SU-DHL-6 (cell line): ENCODE data around the gene PUSL1.

ENCODE experiments used
- H2AFZ ChIP-seq: fragments of 200-600 bp; sonication (generic); 2 replicates; pipeline ENCODE4 v1.6.1; 2014; ENCODE audit warnings: low read depth, mild to moderate bottlenecking, moderate library complexity, mixed read lengths, antibody characterized with exemption, low read length; ENCODE audit not compliant: severe bottlenecking
- H3F3A ChIP-seq: fragments of 200-600 bp; shearing (Covaris generic); 2 replicates; pipeline ENCODE4 v1.6.0; 2016; ENCODE audit warnings: antibody characterized with exemption, mild to moderate bottlenecking; ENCODE audit not compliant: insufficient read depth
- H3K27ac ChIP-seq: fragments of 200-600 bp; sonication (generic); 2 replicates; pipeline ENCODE4 v1.5.1; 2016; ENCODE audit warnings: low read depth, mild to moderate bottlenecking, low read length, moderate library complexity, mixed read lengths
- H3K27me3 ChIP-seq: fragments of 200-600 bp; sonication (generic), shearing (Covaris generic); 2 replicates; pipeline ENCODE4 v1.6.0; 2014; ENCODE audit warnings: mild to moderate bottlenecking, low read length
- H3K36me3 ChIP-seq: fragments of 200-600 bp; sonication (generic); 2 replicates; pipeline ENCODE4 v1.6.1; 2014; ENCODE audit warnings: mild to moderate bottlenecking, low read length, mixed read lengths
- H3K4me2 ChIP-seq: fragments of 300-600, 200-600 bp; shearing (Covaris generic), sonication (generic); 2 replicates; pipeline ENCODE4 v1.6.0; 2014; ENCODE audit warnings: low read length, low read depth, mild to moderate bottlenecking; ENCODE audit not compliant: poor library complexity, severe bottlenecking
- H3K4me3 ChIP-seq: fragments of 200-600 bp; sonication (generic); 2 replicates; pipeline ENCODE4 v1.5.1; 2014; ENCODE audit warnings: antibody characterized with exemption, low read length, mild to moderate bottlenecking, mixed read lengths; ENCODE audit not compliant: insufficient read depth, poor library complexity, severe bottlenecking
- H3K79me2 ChIP-seq: fragments of 200-600 bp; sonication (generic); 2 replicates; pipeline ENCODE4 v1.6.1; 2014; ENCODE audit warnings: mild to moderate bottlenecking, low read length, moderate library complexity; ENCODE audit not compliant: insufficient read depth
- H3K9ac ChIP-seq: fragments of 200-600 bp; sonication (generic); 2 replicates; pipeline ENCODE4 v1.7.0; 2014; ENCODE audit warnings: mild to moderate bottlenecking, low read length
- H3K9me2 ChIP-seq: fragments of 200-600 bp; sonication (generic); replicated peaks from 2 replicates; pipeline ENCODE4 v1.6.1; 2014; ENCODE audit warnings: low read length; ENCODE audit not compliant: insufficient read depth
- H3K9me3 ChIP-seq: fragments of 200-600 bp; sonication (generic); 2 replicates; pipeline ENCODE4 v1.6.1; 2014; ENCODE audit warnings: low read length, mixed read lengths; ENCODE audit not compliant: insufficient read depth
- H4K20me1 ChIP-seq: fragments of 200-600 bp; sonication (generic); 2 replicates; pipeline ENCODE4 v1.6.1; 2014; ENCODE audit warnings: low read depth, mild to moderate bottlenecking, antibody characterized with exemption, low read length, moderate library complexity, mixed read lengths
- EZH2phosphoT487 ChIP-seq: fragments of 200-600 bp; sonication (generic), shearing (Covaris generic); conservative IDR thresholded peaks from 2 replicates; pipeline ENCODE4 v1.6.1; 2018; ENCODE audit warnings: mild to moderate bottlenecking, antibody characterized with exemption, low read length, moderate library complexity, mixed read lengths
- TF ChIP-seq, protein P1 (sequence below): fragments of 200-600 bp; sonication (generic); IDR thresholded peaks from one replicate; pipeline ENCODE4 v1.5.1; 2017; ENCODE audit warnings: antibody characterized with exemption, mild to moderate bottlenecking, low read length, moderate library complexity; ENCODE audit not compliant: insufficient read depth, poor library complexity, severe bottlenecking

PUSL1 gene

DNA sequence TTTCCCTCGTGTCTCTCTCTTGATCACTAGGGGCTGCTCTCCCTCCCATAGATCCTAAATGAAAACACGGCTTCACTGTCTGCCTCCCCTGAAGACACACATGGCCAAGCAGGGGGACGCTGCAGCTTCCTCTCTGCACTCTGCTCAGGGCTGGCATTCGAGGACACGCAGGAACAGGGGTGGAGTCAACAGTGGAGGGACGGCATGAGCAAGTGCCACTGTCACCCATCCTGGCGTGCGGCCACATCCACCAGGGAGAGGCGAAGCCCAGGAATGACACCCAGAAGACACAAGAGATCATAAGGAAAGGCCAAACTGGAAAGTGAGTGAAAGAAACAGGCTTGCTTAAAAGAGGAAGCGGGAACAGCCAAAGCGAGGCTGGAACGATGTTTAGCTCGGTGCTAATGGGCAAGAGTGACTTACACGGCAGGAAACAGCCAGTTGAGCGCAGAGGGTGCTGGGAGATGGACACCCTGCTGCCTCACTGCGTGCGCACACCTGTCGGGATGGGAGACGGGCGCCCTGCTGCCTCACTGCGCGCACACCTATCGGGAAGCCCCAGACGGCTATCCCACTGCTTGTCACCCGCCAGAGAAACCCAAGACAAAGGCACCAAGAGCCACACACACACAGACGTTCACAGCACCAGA, 48.3 kb upstream of the PUSL1 start:
- TF ChIP-seq EZH2phosphoT487, result no peak
- TF ChIP-seq, protein P1, sequence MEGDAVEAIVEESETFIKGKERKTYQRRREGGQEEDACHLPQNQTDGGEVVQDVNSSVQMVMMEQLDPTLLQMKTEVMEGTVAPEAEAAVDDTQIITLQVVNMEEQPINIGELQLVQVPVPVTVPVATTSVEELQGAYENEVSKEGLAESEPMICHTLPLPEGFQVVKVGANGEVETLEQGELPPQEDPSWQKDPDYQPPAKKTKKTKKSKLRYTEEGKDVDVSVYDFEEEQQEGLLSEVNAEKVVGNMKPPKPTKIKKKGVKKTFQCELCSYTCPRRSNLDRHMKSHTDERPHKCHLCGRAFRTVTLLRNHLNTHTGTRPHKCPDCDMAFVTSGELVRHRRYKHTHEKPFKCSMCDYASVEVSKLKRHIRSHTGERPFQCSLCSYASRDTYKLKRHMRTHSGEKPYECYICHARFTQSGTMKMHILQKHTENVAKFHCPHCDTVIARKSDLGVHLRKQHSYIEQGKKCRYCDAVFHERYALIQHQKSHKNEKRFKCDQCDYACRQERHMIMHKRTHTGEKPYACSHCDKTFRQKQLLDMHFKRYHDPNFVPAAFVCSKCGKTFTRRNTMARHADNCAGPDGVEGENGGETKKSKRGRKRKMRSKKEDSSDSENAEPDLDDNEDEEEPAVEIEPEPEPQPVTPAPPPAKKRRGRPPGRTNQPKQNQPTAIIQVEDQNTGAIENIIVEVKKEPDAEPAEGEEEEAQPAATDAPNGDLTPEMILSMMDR, result no peak
- Histone ChIP-seq H3K4me2 (no peak overlapping the region), H3K27ac (no peak overlapping the region), H3F3A (no peaks in the 10 kb centered on the region), H3K9me2 (no peaks in the 10 kb centered on the region), H3K36me3 (no peaks in the 10 kb centered on the region), H3K79me2 (no peaks in the 10 kb centered on the region; the same call in none of the 2 replicates), H3K9ac (no peak overlapping the region), H2AFZ (no peak overlapping the region), H3K27me3 (no peaks in the 10 kb centered on the region), H4K20me1 (no peaks in the 10 kb centered on the region), H3K4me3 (no peak overlapping the region), H3K9me3 (no peaks in the 10 kb centered on the region)

DNA sequence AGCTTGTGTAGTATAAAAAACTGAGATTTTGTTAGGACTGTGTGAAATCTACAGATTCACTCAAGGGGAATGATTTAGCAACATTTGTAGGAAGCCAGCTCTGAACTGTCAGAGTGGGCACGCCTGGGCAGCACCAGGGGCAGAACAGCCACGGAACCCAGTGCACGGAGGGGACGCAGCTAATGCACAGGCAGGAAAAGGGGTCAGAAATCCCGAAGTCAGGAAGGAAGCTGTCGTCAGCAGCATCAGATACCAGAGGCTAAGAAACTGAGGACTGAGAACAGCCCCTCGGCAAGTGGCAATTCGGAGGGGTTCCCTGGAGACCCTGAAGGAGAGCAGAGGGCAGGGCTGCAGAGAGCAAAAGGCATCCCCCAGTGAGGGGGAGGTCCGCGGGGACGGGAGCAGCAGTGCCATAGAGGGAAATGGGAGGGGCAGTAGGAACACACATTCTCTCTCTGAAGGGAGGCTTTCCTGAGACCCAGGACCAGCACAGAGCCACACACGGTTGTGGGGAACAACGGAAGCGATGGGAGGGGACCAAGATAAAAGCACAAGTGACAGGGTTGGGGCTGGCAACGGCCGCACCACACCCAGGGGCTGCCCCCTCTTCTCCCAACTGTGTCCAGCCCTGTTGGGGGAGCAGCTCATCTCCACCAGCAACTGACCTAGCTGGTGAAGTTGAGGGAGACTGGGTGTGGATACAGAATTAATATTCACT, 47.4 kb upstream of the PUSL1 start:
- no peak overlapping the region for H3K27ac ChIP-seq
- TF ChIP-seq, protein P1, result no peak
- TF ChIP-seq EZH2phosphoT487, result no peak
- no peaks in the 10 kb centered on the region for H3K9me3 ChIP-seq
- no peak overlapping the region for H3K4me3 ChIP-seq
- H3K36me3 ChIP-seq, result no peaks in the 10 kb centered on the region
- no peaks in the 10 kb centered on the region for H3K27me3 ChIP-seq
- H3K79me2 ChIP-seq, result no peaks in the 10 kb centered on the region; the same call in none of the 2 replicates
- H3K4me2 ChIP-seq, result no peak overlapping the region
- no peak overlapping the region for H3K9ac ChIP-seq
- no peak overlapping the region for H2AFZ ChIP-seq
- H3K9me2 ChIP-seq, result no peaks in the 10 kb centered on the region
- no peaks in the 10 kb centered on the region for H3F3A ChIP-seq
- no peaks in the 10 kb centered on the region for H4K20me1 ChIP-seq

DNA sequence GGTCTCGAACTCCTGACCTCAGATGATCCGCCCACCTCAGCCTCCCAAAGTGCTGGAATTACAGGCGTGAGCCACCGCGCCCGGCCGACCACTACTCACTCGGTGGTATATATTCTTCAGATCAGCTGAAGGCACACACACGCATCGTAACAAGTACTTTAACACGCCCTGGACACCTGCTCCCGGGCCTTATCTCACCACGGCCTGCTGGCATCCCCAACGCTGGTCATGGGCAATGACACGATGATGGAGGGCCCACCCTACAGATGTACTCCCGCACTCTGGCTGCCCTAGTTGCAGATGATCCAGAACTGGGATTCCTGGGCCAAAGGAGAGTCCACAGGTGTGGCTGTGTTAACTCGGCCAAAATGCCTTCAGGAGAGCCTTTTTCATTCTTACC, 46.3 kb upstream of the PUSL1 start:
- H3K4me3 ChIP-seq, result no peak overlapping the region
- no peak overlapping the region for H3K27ac ChIP-seq
- H3K9me3 ChIP-seq, result no peaks in the 10 kb centered on the region
- H3K79me2 ChIP-seq, result no peaks in the 10 kb centered on the region; the same call in none of the 2 replicates
- H4K20me1 ChIP-seq, result no peaks in the 10 kb centered on the region
- no peak overlapping the region for H3K9ac ChIP-seq
- H3K36me3 ChIP-seq, result no peaks in the 10 kb centered on the region
- no peak overlapping the region for H3K4me2 ChIP-seq
- H2AFZ ChIP-seq, result no peak overlapping the region
- H3F3A ChIP-seq, result no peaks in the 10 kb centered on the region
- H3K27me3 ChIP-seq, result no peaks in the 10 kb centered on the region
- no peaks in the 10 kb centered on the region for H3K9me2 ChIP-seq
- no peak for TF ChIP-seq EZH2phosphoT487
- TF ChIP-seq, protein P1, result no peak
